ENCODE results near the gene PSME1. TPM values are rescaled to one million over a fixed set of nuclear protein-coding genes. Genes with fewer than 3 reads are reported as not detected.

Gene PSME1
- total and polyA plus RNA-seq, 2 of the 13 experiments (the other 11 are each of a cell fraction or from before 2014, with no cell fraction given): 159 to 608 TPM

- TF ChIP-seq POGK (CRISPR knock-in tag; conservative IDR thresholded peaks at IDR 0.05) (peak; percentile 100), GPBP1L1 (CRISPR knock-in tag; IDR thresholded peaks at IDR 0.05) (no peak), HCFC1 (IDR thresholded peaks at IDR 0.05; ENCODE audit: low read depth, low read length) (no peak; the same call in none of the 2 replicates), ZNF644 (CRISPR knock-in tag; IDR thresholded peaks at IDR 0.05; ENCODE audit: low read depth) (peak; percentile 97), SMAD1 (CRISPR knock-in tag; IDR thresholded peaks at IDR 0.05; ENCODE audit: borderline replicate concordance, low read depth) (peak; percentile 98; the same call in 1 of the 2 replicates), NCOR1 (IDR thresholded peaks at IDR 0.05; ENCODE audit: borderline replicate concordance, low read length) (peak; percentile 97), IKZF5 (CRISPR knock-in tag; IDR thresholded peaks at IDR 0.05) (peak; percentile 98), RARA (CRISPR knock-in tag; IDR thresholded peaks at IDR 0.05) (peak; percentile 98), ZBTB20 (CRISPR knock-in tag; IDR thresholded peaks at IDR 0.05; ENCODE audit: borderline replicate concordance, low read depth) (peak; percentile 99), SYNCRIP (IDR thresholded peaks at IDR 0.05; ENCODE audit: insufficient read depth, low read depth, low read length) (no peak), CBFB (CRISPR knock-in tag; IDR thresholded peaks at IDR 0.05) (peak; percentile 69; the same call in 1 of the 2 replicates), MXD1 (CRISPR knock-in tag; IDR thresholded peaks at IDR 0.05) (peak; percentile 98), ZNF781 (CRISPR knock-in tag; IDR thresholded peaks at IDR 0.05; ENCODE audit: borderline replicate concordance, not compliant biosample characterization) (peak; percentile 100), SRSF9 (IDR thresholded peaks at IDR 0.05; ENCODE audit: borderline replicate concordance, insufficient read depth, low read depth, low read length, poor library complexity, severe bottlenecking) (no peak), ZNF513 (CRISPR knock-in tag; conservative IDR thresholded peaks at IDR 0.05) (no peak), ZNF883 (CRISPR knock-in tag; IDR thresholded peaks at IDR 0.05; ENCODE audit: not compliant biosample characterization) (peak; percentile 98), ZBTB26 (CRISPR knock-in tag; IDR thresholded peaks at IDR 0.05; ENCODE audit: borderline replicate concordance) (peak; percentile 96)
Observed at GRCh38 chr14:24095271-24096068, 40.5 kb upstream of the PSME1 start (continued).

Data from HepG2 (cell line).